LHCN-M2 (cell line): Measurements from ENCODE around the gene MPRIP. TPM values are rescaled to one million over a fixed set of nuclear protein-coding genes. Genes with fewer than 3 reads are reported as not detected.

Experiments
- DNase-seq: peaks from one replicate; pipeline ENCODE4 v3.0.0-alpha.2; 2012; ENCODE audit warnings: low read depth
- total RNA-seq: library from RNA; depleted of rRNA; stranded (reverse); fragments of >200 nt; gene quantifications from 2 replicates; pipeline ENCODE4 v1.2.3, GENCODE V29; 2014; rRNA removed

MPRIP gene
- total RNA-seq, 1 experiment from 2014 or later: 198 TPM

DNA sequence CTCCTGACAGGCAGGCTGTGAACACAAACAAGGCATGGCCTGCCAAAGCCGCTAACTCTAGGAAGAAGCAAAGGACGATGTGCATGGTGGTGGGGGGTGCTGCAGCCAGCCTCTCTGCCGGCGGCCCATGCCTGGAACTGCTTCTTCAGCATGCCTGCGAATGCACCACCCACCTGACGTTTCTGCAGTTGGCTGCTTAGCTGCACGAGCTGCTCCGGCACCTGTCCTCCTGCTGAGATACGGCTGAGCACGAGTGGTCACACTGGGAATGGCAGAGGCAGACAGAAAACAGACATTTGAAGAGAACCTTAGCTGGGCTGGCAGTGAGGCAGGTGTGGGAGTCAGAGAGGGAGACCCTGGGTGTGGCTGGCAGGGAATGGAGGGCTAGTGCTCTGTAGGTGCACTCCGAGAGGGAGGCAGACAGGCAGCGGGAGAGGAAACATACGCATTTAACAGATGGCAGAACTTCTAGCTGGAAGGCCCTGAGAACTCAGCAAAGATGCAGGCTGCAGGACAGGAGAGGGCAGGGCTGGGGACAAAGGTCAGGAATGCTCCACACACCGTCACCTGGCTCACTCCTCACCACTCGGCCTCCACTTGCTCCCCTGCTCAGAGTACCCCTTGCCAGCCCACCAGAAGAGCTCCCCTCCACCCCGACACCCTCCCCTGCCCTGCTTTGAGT lies 189.5 kb downstream of the MPRIP start:
- DNase-seq: no peak

DNA sequence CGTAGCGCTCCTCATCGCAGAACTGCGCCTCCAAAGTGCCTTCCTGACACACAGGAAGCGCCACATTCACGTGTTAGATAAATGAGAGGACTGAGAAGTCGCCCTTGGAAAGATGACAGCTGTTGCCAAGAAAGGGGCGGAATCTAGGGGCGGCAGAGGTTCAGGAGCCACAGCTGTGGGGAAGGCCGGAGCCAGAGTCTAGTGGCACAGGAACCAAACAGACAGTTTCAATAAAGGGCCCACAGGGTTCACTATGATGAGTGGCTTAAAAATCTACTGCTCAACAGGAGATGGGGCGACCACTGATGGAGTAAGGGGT lies 190.0 kb downstream of the MPRIP start:
- no peak for DNase-seq

GRCh38 chr17:17235212-17236174 lies 193.2 kb downstream of the MPRIP start:
- DNase-seq: peak; percentile 49

DNA sequence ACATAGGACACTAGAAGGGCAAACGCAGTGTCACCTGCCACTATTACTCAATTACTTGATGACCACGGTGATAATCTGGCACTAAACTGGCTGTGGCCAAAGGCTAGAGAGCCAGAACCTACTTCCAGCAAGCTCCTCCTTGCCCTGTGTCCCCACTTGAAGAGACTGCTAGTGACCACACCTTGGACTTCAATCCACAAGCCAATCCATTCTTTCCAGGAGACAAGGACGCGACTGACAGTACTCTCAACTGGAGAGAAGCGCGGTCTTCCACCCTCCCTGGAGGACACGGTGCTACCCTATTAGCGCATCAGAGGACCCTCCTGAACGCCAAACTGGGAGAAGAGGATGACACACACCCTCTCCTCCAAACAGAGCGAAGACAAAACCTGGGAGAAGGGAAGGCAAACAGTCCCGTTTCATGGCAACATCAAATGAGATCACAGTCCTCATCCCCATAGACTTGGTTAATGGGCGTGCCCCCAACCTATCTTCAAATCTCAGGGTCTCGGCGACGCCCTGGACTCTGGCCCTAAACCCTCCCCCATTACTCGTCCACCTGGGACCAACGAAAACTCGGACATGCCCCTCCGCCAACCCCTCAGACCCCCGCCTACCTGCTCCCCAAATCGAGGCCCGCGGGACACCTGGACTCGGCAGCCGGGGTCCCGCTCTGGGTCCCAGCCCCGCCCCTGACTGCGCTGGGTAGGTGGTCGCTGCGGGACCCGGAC lies 194.2 kb downstream of the MPRIP start:
- DNase-seq: peak; percentile 41

DNA sequence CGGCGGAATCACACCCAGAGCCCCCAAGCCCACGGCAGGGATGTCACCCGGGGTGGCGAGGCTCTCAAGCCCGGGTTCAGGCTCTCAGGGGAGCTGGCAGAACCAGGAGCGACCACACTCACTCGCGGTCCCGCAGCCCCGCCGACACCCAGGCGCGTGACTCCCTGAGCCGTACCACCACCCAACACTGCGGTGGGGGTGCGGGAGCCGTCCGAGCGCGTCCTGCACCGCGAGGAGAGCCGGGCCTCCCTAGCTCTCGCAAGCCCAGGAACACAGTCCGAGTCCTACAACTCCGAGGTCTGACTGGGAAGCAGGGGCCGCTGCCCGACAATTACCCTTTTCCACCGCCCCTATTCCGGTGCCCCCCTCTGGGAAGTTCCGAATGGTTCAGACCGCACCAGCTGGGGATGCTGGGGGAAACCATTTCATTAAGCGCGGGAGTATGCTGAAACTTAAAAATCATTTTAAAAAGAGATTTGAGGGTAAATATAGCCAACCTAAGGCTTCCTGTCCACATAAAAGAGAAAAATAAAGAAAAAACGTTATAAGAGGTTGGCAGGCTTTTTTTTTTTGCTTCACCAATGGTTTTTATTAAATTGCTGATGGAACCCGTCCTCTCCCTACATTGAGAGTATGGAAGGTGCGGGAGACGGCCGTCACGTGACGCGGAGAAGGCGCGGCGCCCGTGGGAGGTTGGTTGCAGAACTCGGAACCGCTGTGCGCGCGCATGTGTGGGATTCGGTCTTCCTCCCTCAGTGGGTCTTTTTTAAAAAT lies 195.0 kb downstream of the MPRIP start, which contains the start of gene FLCN:
TSS of gene FLCN (minus strand) at position 143 of the 774 bp plus-strand sequence. CDS start 9,031 bp downstream, outside the sequence.
- DNase-seq: peak; percentile 84

DNA sequence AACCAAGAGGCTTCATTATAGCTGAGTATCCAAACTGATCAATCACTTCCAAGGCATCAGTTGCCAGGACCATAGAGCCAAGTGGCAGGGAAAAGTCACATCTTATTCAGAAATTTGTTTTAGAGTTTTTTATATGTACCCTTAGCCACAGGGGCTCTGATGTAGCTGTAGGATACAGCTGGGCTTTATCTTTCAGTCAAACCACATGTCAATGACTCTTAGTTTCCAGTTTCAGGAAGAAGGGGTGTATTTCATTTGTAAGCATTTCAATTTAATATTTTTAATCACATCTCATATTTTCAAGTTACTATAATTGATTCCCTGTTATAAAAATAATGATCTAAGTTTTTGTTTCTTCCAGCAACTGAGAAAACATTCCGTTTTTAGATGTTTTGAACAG lies 197.6 kb downstream of the MPRIP start:
- no peak for DNase-seq

- DNase-seq: no peak
Measured at GRCh38 chr17:17241656-17242055, 199.4 kb downstream of the MPRIP start.

DNA sequence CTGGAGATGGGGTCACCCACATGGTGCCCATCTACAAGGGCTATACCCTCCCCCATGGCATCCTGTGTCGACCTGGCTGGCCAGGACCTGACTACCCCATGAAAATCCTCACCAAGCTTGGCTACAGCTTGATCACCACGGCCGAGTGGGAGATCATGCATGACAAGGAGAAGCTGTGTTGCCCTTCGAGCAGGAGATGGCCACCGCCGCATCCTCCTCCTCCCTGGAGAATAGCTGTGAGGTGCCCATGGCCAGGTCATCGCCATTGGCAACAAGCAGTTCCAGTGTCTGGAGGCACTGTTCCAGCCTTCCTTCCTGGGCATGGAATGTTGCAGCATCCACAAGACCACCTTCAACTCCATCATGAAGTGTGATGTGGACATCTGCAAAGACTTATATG lies 200.0 kb downstream of the MPRIP start:
- no peak for DNase-seq

Other genes starting within 250 kb of the MPRIP start
- not detected in 2 replicates for gene TNFRSF13B, start 70.3 kb upstream of the MPRIP start, total RNA-seq
- gene PLD6, start 163.9 kb downstream of the MPRIP start, total RNA-seq: 4.2 and 5.3 TPM in 2 replicates
- gene FLCN, start 194.7 kb downstream of the MPRIP start, total RNA-seq: 32.9 and 43.4 TPM in 2 replicates
- 109 and 117 TPM in 2 replicates for gene COPS3, start 238.8 kb downstream of the MPRIP start, total RNA-seq